ENCODE measurements around the gene KLF7. TPM values are rescaled to one million over a fixed set of nuclear protein-coding genes. Genes with fewer than 3 reads are reported as not detected.

KLF7 gene
- polyA plus RNA-seq, 1 donor from 2014 or later, result 31.5 TPM

DNA sequence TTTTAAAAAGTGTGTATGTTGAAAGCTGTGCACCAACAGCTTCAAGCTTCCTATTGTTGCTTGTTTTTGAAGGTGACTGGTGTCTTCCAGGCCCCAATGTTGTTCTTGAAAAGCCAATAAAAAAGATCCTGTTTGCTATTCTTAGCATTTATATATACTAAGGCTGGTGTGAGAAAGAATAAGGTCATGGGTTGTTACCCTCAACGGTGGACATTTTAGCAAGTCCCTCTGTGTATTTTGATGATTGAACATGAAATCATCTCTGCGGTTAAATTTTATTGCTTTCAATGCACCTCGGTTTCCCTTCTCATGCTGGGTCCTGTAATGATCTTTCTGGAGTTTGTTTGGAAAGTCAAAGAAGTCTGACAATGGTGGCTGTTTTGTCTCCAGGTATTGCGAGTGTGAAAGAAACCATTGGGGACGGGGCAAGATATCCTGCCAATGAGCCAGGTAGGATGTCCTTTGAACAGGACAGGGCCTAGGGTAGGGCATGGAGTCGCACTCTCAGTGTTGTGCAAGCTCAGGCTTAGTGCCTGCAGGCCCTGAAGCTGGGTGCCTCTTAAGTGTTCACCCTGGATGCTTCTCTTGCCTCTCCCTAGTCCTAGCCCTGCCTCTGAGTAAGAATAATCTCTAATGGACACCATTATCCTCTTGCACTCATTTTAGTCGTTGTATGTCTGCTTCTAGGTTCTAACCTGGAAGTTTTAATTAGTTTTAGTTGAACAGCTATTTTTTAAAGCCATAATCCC is 16.0 kb upstream of the KLF7 start:
- Histone ChIP-seq H3K27me3 (ENCODE audit: insufficient read depth, low read depth, low read length) (no peaks in the 10 kb centered on the region), H3K27ac (ENCODE audit: low read length) (no peak overlapping the region)

DNA sequence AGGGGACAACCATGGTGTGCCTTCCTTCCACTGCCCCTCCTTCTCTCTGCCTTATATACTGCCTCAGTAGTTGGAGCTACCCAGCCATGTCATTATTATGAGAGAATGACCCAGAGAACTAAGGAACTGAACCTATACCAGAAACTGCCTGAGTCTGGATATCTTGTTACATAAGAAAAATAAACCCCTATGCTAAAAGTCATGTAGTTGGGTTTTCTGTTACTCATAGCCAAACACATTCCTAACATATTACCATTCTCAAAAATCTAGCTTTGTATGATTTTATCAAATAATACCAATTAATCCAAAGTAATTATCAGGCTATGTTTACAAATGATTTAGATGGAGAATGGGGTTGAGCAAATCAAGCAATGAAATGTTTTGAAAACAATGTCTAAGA is 15.0 kb upstream of the KLF7 start:
- no peaks in the 10 kb centered on the region for H3K79me2 ChIP-seq (replicated peaks; ENCODE audit: insufficient read depth, low read length)
- H3F3A ChIP-seq (ENCODE audit: insufficient read depth, low read length, poor library complexity, severe bottlenecking), result no peaks in the 10 kb centered on the region
- no peaks in the 10 kb centered on the region for H3K9me2 ChIP-seq (ENCODE audit: insufficient read depth, low read length)
- no peak overlapping the region for H3K4me3 ChIP-seq (ENCODE audit: low read length)
- no peaks in the 10 kb centered on the region for H3K27me3 ChIP-seq (ENCODE audit: insufficient read depth, low read depth, low read length)
- no peak overlapping the region for H2AFZ ChIP-seq (ENCODE audit: low read depth, low read length)
- H3K9ac ChIP-seq (ENCODE audit: low read length), result no peak overlapping the region
- no peaks in the 10 kb centered on the region for H4K20me1 ChIP-seq (ENCODE audit: insufficient read depth)
- TF ChIP-seq, protein P1, sequence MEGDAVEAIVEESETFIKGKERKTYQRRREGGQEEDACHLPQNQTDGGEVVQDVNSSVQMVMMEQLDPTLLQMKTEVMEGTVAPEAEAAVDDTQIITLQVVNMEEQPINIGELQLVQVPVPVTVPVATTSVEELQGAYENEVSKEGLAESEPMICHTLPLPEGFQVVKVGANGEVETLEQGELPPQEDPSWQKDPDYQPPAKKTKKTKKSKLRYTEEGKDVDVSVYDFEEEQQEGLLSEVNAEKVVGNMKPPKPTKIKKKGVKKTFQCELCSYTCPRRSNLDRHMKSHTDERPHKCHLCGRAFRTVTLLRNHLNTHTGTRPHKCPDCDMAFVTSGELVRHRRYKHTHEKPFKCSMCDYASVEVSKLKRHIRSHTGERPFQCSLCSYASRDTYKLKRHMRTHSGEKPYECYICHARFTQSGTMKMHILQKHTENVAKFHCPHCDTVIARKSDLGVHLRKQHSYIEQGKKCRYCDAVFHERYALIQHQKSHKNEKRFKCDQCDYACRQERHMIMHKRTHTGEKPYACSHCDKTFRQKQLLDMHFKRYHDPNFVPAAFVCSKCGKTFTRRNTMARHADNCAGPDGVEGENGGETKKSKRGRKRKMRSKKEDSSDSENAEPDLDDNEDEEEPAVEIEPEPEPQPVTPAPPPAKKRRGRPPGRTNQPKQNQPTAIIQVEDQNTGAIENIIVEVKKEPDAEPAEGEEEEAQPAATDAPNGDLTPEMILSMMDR (IDR thresholded peaks at IDR 0.05; ENCODE audit: poor library complexity, severe bottlenecking), result no peak
- H3K4me2 ChIP-seq (ENCODE audit: low read length), result no peak overlapping the region
- H3K9me3 ChIP-seq (ENCODE audit: low read length), result no peaks in the 10 kb centered on the region
- no peaks in the 10 kb centered on the region for H3K36me3 ChIP-seq (ENCODE audit: insufficient read depth, low read length)
- no peak overlapping the region for H3K27ac ChIP-seq (ENCODE audit: low read length)

More for the DNA sequence above, 16.0 kb upstream of the KLF7 start:
- TF ChIP-seq TAF1 (IDR thresholded peaks at IDR 0.05; ENCODE audit: low read depth) (no peak), POLR2AphosphoS5 (IDR thresholded peaks at IDR 0.05) (no peak), RAD21 (conservative IDR thresholded peaks at IDR 0.05) (no peak), EP300 (conservative IDR thresholded peaks at IDR 0.05; ENCODE audit: poor library complexity, severe bottlenecking) (no peak), SMC3 (conservative IDR thresholded peaks at IDR 0.05; ENCODE audit: poor library complexity) (no peak), MXI1 (conservative IDR thresholded peaks at IDR 0.05; ENCODE audit: poor library complexity, severe bottlenecking) (no peak), EZH2 (IDR thresholded peaks at IDR 0.05; ENCODE audit: borderline replicate concordance, insufficient read depth, low read length, poor library complexity, severe bottlenecking) (no peak)
- TF ChIP-seq, protein P2, sequence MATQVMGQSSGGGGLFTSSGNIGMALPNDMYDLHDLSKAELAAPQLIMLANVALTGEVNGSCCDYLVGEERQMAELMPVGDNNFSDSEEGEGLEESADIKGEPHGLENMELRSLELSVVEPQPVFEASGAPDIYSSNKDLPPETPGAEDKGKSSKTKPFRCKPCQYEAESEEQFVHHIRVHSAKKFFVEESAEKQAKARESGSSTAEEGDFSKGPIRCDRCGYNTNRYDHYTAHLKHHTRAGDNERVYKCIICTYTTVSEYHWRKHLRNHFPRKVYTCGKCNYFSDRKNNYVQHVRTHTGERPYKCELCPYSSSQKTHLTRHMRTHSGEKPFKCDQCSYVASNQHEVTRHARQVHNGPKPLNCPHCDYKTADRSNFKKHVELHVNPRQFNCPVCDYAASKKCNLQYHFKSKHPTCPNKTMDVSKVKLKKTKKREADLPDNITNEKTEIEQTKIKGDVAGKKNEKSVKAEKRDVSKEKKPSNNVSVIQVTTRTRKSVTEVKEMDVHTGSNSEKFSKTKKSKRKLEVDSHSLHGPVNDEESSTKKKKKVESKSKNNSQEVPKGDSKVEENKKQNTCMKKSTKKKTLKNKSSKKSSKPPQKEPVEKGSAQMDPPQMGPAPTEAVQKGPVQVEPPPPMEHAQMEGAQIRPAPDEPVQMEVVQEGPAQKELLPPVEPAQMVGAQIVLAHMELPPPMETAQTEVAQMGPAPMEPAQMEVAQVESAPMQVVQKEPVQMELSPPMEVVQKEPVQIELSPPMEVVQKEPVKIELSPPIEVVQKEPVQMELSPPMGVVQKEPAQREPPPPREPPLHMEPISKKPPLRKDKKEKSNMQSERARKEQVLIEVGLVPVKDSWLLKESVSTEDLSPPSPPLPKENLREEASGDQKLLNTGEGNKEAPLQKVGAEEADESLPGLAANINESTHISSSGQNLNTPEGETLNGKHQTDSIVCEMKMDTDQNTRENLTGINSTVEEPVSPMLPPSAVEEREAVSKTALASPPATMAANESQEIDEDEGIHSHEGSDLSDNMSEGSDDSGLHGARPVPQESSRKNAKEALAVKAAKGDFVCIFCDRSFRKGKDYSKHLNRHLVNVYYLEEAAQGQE (IDR thresholded peaks at IDR 0.05; ENCODE audit: borderline replicate concordance), result no peak
- TF ChIP-seq, protein P1 (IDR thresholded peaks at IDR 0.05; ENCODE audit: poor library complexity, severe bottlenecking), result no peak
- Histone ChIP-seq H3K9ac (ENCODE audit: low read length) (no peak overlapping the region), H3K36me3 (ENCODE audit: insufficient read depth, low read length) (no peaks in the 10 kb centered on the region), H3F3A (ENCODE audit: insufficient read depth, low read length, poor library complexity, severe bottlenecking) (no peaks in the 10 kb centered on the region), H3K4me3 (ENCODE audit: low read length) (no peak overlapping the region), H2AFZ (ENCODE audit: low read depth, low read length) (no peak overlapping the region), H3K4me2 (ENCODE audit: low read length) (no peak overlapping the region), H3K9me2 (ENCODE audit: insufficient read depth, low read length) (no peaks in the 10 kb centered on the region), H4K20me1 (ENCODE audit: insufficient read depth) (no peaks in the 10 kb centered on the region), H3K9me3 (ENCODE audit: low read length) (no peaks in the 10 kb centered on the region), H3K79me2 (replicated peaks; ENCODE audit: insufficient read depth, low read length) (no peaks in the 10 kb centered on the region)
